Measurements from ENCODE around the gene FAM9C.

DNA sequence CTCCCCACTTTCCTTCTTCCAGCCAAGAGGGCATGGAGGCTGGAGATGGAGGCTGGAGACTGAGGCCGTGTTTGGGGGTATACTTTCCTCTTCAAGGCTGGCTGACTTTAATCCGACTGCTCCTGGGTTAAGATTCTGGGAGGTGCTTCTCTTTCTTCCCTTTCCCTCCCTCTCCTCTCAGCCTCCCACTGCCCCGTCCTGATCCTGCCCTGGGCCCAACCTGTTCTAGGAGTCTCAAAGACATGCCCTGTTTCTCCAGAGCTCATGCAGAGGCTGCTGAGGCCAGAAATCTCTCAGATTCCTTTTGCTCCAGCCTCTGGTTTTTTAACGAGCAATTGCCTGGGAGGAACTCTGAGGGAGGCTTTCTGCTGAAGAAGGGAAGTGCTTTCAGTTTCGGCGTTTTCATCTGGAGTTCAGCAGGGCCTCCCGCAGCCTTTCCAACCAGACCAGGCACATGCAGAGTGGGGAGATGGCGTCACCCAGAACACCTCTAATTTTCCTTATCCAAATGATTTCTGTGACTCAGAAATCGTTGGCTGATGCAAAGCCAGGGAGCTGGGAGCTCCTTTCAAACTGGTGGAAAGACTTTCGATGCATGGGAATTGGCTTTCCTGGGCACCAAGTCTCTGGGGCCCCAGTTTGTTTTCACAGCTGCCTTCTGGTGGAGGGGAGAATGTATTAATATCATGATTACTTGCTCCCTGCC lies 34.5 kb upstream of the FAM9C start:
- TF ChIP-seq POLR2A (IDR thresholded peaks at IDR 0.05) = no peak
- TF ChIP-seq, protein P1, sequence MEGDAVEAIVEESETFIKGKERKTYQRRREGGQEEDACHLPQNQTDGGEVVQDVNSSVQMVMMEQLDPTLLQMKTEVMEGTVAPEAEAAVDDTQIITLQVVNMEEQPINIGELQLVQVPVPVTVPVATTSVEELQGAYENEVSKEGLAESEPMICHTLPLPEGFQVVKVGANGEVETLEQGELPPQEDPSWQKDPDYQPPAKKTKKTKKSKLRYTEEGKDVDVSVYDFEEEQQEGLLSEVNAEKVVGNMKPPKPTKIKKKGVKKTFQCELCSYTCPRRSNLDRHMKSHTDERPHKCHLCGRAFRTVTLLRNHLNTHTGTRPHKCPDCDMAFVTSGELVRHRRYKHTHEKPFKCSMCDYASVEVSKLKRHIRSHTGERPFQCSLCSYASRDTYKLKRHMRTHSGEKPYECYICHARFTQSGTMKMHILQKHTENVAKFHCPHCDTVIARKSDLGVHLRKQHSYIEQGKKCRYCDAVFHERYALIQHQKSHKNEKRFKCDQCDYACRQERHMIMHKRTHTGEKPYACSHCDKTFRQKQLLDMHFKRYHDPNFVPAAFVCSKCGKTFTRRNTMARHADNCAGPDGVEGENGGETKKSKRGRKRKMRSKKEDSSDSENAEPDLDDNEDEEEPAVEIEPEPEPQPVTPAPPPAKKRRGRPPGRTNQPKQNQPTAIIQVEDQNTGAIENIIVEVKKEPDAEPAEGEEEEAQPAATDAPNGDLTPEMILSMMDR (IDR thresholded peaks at IDR 0.05) = no peak
- TF ChIP-seq POLR2AphosphoS5 (IDR thresholded peaks at IDR 0.05) = no peak

Measured in prostate gland (tissue), 2 donors.